RWPE1 (cell line): Measurements from ENCODE around the gene IGFBP5.

Experiments
- CTCF ChIA-PET: fragments of 350-600 bp; sonication (Branson Sonifier 250); formaldehyde crosslinking; extraction: SDS; loops from one replicate; lab custom pipeline; 2021; lab: Yijun Ruan, JAX
- POLR2A ChIA-PET: fragments of 400-600 bp; formaldehyde crosslinking; extraction: SDS; loops from one replicate; lab custom pipeline; 2020; ENCODE audit warnings: antibody characterized with exemption; ENCODE audit not compliant: low non-redundant PET; lab: Yijun Ruan, JAX
- DNase-seq: peaks from one replicate; pipeline ENCODE4 v3.0.0; 2012; ENCODE audit warnings: low spot score
- H3K27ac ChIP-seq: fragments of 450-650 bp; 2 replicates; pipeline ENCODE4 v1.5.1; 2017
- CTCF ChIP-seq: fragments of 450-650 bp; conservative IDR thresholded peaks from 2 replicates; pipeline ENCODE4 v1.5.1; 2017; ENCODE audit warnings: low read depth, mild to moderate bottlenecking

The IGFBP5 gene

GRCh38 chr2:216717907-216718615, 22.7 kb upstream of the IGFBP5 start:
- peak overlapping the region; percentile 88 for H3K27ac ChIP-seq
- ChIA-PET CTCF (no interaction called here), POLR2A (no interaction called here)
- no peak for DNase-seq
- TF ChIP-seq CTCF: no peak

- TF ChIP-seq CTCF: no peak
- peak; percentile 68 for DNase-seq
- H3K27ac ChIP-seq: peak overlapping the region; percentile 88
- CTCF ChIA-PET: no interaction called here
- POLR2A ChIA-PET: no interaction called here
These were observed 22.1 kb upstream of the IGFBP5 start for GRCh38 chr2:216717491-216717901.

- no peak for TF ChIP-seq CTCF
- ChIA-PET POLR2A (no interaction called here), CTCF (no interaction called here)
- no peak for DNase-seq
- peak overlapping the region; percentile 70 for H3K27ac ChIP-seq
These were observed 20.8 kb upstream of the IGFBP5 start for GRCh38 chr2:216716109-216716508.

- TF ChIP-seq CTCF: no peak
- POLR2A ChIA-PET: no interaction called here
- CTCF ChIA-PET: no interaction called here
- DNase-seq: no peak
- H3K27ac ChIP-seq: peak overlapping the region; percentile 70
These were observed 20.1 kb upstream of the IGFBP5 start for GRCh38 chr2:216715402-216715974.

- ChIA-PET POLR2A (no interaction called here), CTCF (interaction anchor here (0.7 kb wide), 1 partner anchor 206 kb away, joined by 5 read pairs; no protein-coding TSS in a partner anchor)
- TF ChIP-seq CTCF: no peak
- peak; percentile 72 for DNase-seq
- H3K27ac ChIP-seq: peak overlapping the region; percentile 85
These were observed 19.0 kb upstream of the IGFBP5 start for GRCh38 chr2:216714376-216714775.

- peak; percentile 98 for DNase-seq
- ChIA-PET CTCF (interaction anchor here (0.6 to 0.7 kb wide), 3 partner anchors 19 to 343 kb away, joined by 3 to 5 read pairs (median 4); no protein-coding TSS in a partner anchor), POLR2A (no interaction called here)
- no peak for TF ChIP-seq CTCF
- H3K27ac ChIP-seq: peak overlapping the region; percentile 85
These were observed 18.5 kb upstream of the IGFBP5 start for GRCh38 chr2:216713691-216714336.
